H9 (cell line): ENCODE results near the gene GGTLC2. TPM values are rescaled to one million over a fixed set of nuclear protein-coding genes. Genes with fewer than 3 reads are reported as not detected.

Experiments
- DNase-seq: peaks from one replicate; pipeline ENCODE4 v3.0.0-alpha.2; 2017
- H2AFZ ChIP-seq: one replicate; pipeline ENCODE4 v1.6.1; 2013; ENCODE audit warnings: mild to moderate bottlenecking, low read length, control low read depth, moderate library complexity
- H2AK5ac ChIP-seq: 2 replicates; pipeline ENCODE4 v1.6.1; 2013; ENCODE audit warnings: low read length, control low read depth, mixed read lengths; ENCODE audit not compliant: insufficient read length
- H2BK120ac ChIP-seq: one replicate; pipeline ENCODE4 v1.6.1; 2013; ENCODE audit warnings: low read depth, mild to moderate bottlenecking, low read length, control low read depth, inconsistent platforms; ENCODE audit not compliant: poor library complexity, severe bottlenecking
- H2BK12ac ChIP-seq: 2 replicates; pipeline ENCODE4 v1.6.1; 2013; ENCODE audit warnings: low read length, control low read depth, mixed read lengths, low read depth; ENCODE audit not compliant: insufficient read length
- H2BK15ac ChIP-seq: 2 replicates; pipeline ENCODE4 v1.6.1; 2013; ENCODE audit warnings: low read depth, low read length, control low read depth
- H2BK20ac ChIP-seq: one replicate; pipeline ENCODE4 v1.6.1; 2013; ENCODE audit warnings: low read depth, mild to moderate bottlenecking, low read length, control low read depth, inconsistent platforms; ENCODE audit not compliant: poor library complexity, severe bottlenecking
- H2BK5ac ChIP-seq: 2 replicates; pipeline ENCODE4 v1.6.1; 2013; ENCODE audit warnings: low read length, control low read depth, mixed read lengths; ENCODE audit not compliant: insufficient read length
- H3K14ac ChIP-seq: 2 replicates; pipeline ENCODE4 v1.6.1; 2013; ENCODE audit warnings: low read length, control low read depth; ENCODE audit not compliant: insufficient read depth
- H3K18ac ChIP-seq: 2 replicates; pipeline ENCODE4 v1.6.1; 2013; ENCODE audit warnings: low read depth, mild to moderate bottlenecking, mixed read lengths, low read length, control low read depth; ENCODE audit not compliant: insufficient read length
- H3K23ac ChIP-seq: 2 replicates; pipeline ENCODE4 v1.6.1; 2013; ENCODE audit warnings: low read length, control low read depth, mixed read lengths, low read depth; ENCODE audit not compliant: insufficient read length
- H3K23me2 ChIP-seq: 2 replicates; pipeline ENCODE4 v1.6.1; 2013; ENCODE audit warnings: low read depth, mild to moderate bottlenecking, mixed read lengths, low read length, control low read depth; ENCODE audit not compliant: insufficient read length, poor library complexity, severe bottlenecking
- H3K27ac ChIP-seq: 2 replicates; pipeline ENCODE4 v1.5.1; 2013; ENCODE audit warnings: low read length, control low read depth, mixed read lengths, low read depth; ENCODE audit not compliant: insufficient read length
- H3K27me3 ChIP-seq: 2 replicates; pipeline ENCODE4 v1.6.1; 2013; ENCODE audit warnings: low read length, control low read depth, inconsistent platforms; ENCODE audit not compliant: insufficient read depth
- H3K4ac ChIP-seq: 2 replicates; pipeline ENCODE4 v1.6.1; 2013; ENCODE audit warnings: low read depth, mild to moderate bottlenecking, control low read depth, inconsistent platforms, low read length, moderate library complexity
- H3K4me1 ChIP-seq: 2 replicates; pipeline ENCODE4 v1.6.1; 2013; ENCODE audit warnings: low read length, control low read depth, inconsistent platforms; ENCODE audit not compliant: insufficient read depth
- H3K4me2 ChIP-seq: 2 replicates; pipeline ENCODE4 v1.6.1; 2013; ENCODE audit warnings: low read length, control low read depth, mixed read lengths; ENCODE audit not compliant: insufficient read length, insufficient read depth
- H3K56ac ChIP-seq: 2 replicates; pipeline ENCODE4 v1.6.1; 2013; ENCODE audit warnings: low read depth, mild to moderate bottlenecking, mixed read lengths, low read length, control low read depth; ENCODE audit not compliant: insufficient read length
- H3K79me1 ChIP-seq: 2 replicates; pipeline ENCODE4 v1.6.1; 2013; ENCODE audit warnings: low read depth, mild to moderate bottlenecking, moderate library complexity, low read length, control low read depth, inconsistent platforms; ENCODE audit not compliant: insufficient read depth, poor library complexity, severe bottlenecking
- H3K79me2 ChIP-seq: 2 replicates; pipeline ENCODE4 v1.6.1; 2013; ENCODE audit warnings: low read length, control low read depth, inconsistent platforms; ENCODE audit not compliant: insufficient read depth
- H3K9ac ChIP-seq: 2 replicates; pipeline ENCODE4 v1.6.1; 2013; ENCODE audit warnings: low read length, control low read depth, mixed read lengths; ENCODE audit not compliant: insufficient read length; ENCODE audit errors: extremely low read depth
- H3K9me3 ChIP-seq: one replicate; pipeline ENCODE4 v1.6.1; 2013; ENCODE audit warnings: low read depth, low read length, inconsistent platforms; ENCODE audit not compliant: control insufficient read depth
- H3T11ph ChIP-seq: one replicate; pipeline ENCODE4 v1.6.1; 2013; ENCODE audit warnings: mild to moderate bottlenecking, low read length, control low read depth, inconsistent platforms
- H4K20me1 ChIP-seq: one replicate; pipeline ENCODE4 v1.6.1; 2013; ENCODE audit not compliant: control insufficient read depth, insufficient read length, insufficient read depth
- H4K5ac ChIP-seq: 2 replicates; pipeline ENCODE4 v1.6.1; 2013; ENCODE audit warnings: low read depth, mild to moderate bottlenecking, mixed read lengths, low read length, control low read depth; ENCODE audit not compliant: insufficient read length
- H4K8ac ChIP-seq: replicated peaks from 2 replicates; pipeline ENCODE4 v1.6.1; 2013; ENCODE audit warnings: low read length, control low read depth, mixed read lengths, low read depth; ENCODE audit not compliant: insufficient read length
- H4K91ac ChIP-seq: 2 replicates; pipeline ENCODE4 v1.6.1; 2013; ENCODE audit warnings: low read depth, mild to moderate bottlenecking, moderate library complexity, mixed read lengths, low read length, control low read depth; ENCODE audit not compliant: insufficient read length
- H3K27ac Mint-ChIP-seq, 3 experiments: 2 replicates in 2 of 3; 3 replicates in 1 of 3; pipeline ENCODE4 v1.8.0; 2020 to 2021; ENCODE audit warnings: mixed read lengths in 3 of 3, mild to moderate bottlenecking in 1 of 3, moderate library complexity in 1 of 3
- H3K27me3 Mint-ChIP-seq: 2 replicates; pipeline ENCODE4 v1.8.0; 2021; ENCODE audit warnings: low read depth, mild to moderate bottlenecking, moderate library complexity, mixed read lengths
- H3K36me3 Mint-ChIP-seq, 3 experiments: 2 replicates in 2 of 3; 3 replicates in 1 of 3; pipeline ENCODE4 v1.8.0; 2020 to 2021; ENCODE audit warnings: low read depth in 3 of 3, mixed read lengths in 3 of 3; ENCODE audit not compliant: insufficient read depth in 1 of 3
- H3K4me1 Mint-ChIP-seq, 2 experiments: 2 replicates each; pipeline ENCODE4 v1.8.0; 2020; ENCODE audit warnings: mixed read lengths in 2 of 2
- H3K4me3 Mint-ChIP-seq, 2 experiments: 2 replicates in 1 of 2; 3 replicates in 1 of 2; pipeline ENCODE4 v1.8.0; 2020 to 2021; ENCODE audit warnings: mild to moderate bottlenecking in 2 of 2, mixed read lengths in 2 of 2, moderate library complexity in 1 of 2
- H3K9me3 Mint-ChIP-seq, 2 experiments: 2 replicates in 1 of 2; 3 replicates in 1 of 2; pipeline ENCODE4 v1.8.0; 2020; ENCODE audit warnings: mild to moderate bottlenecking in 2 of 2, mixed read lengths in 2 of 2, moderate library complexity in 1 of 2
- WGBS: extraction: QIAGEN DNeasy Blood & Tissue Kit; methylation state at CpG from one replicate; pipeline ENCODE4 v1.1.7; 2013; ENCODE audit warnings: missing lambda C conversion rate, low lambda C conversion rate, mixed read lengths; ENCODE audit not compliant: insufficient read length; ENCODE audit errors: extremely low coverage; 5-methylcytosine and 5-hydroxymethylcytosine counted together
- total RNA-seq: library from RNA; stranded (reverse); gene quantifications from 2 replicates; pipeline ENCODE4 v1.2.1, GENCODE V29; 2021
- TF ChIP-seq, protein P1 (sequence below): fragments of 200-600 bp; sonication (generic); conservative IDR thresholded peaks from 3 replicates; pipeline ENCODE4 v1.8.0; 2021; ENCODE audit warnings: antibody characterized with exemption, mild to moderate bottlenecking

Gene GGTLC2
- total RNA-seq, 1 experiment from 2014 or later, result not detected

DNA sequence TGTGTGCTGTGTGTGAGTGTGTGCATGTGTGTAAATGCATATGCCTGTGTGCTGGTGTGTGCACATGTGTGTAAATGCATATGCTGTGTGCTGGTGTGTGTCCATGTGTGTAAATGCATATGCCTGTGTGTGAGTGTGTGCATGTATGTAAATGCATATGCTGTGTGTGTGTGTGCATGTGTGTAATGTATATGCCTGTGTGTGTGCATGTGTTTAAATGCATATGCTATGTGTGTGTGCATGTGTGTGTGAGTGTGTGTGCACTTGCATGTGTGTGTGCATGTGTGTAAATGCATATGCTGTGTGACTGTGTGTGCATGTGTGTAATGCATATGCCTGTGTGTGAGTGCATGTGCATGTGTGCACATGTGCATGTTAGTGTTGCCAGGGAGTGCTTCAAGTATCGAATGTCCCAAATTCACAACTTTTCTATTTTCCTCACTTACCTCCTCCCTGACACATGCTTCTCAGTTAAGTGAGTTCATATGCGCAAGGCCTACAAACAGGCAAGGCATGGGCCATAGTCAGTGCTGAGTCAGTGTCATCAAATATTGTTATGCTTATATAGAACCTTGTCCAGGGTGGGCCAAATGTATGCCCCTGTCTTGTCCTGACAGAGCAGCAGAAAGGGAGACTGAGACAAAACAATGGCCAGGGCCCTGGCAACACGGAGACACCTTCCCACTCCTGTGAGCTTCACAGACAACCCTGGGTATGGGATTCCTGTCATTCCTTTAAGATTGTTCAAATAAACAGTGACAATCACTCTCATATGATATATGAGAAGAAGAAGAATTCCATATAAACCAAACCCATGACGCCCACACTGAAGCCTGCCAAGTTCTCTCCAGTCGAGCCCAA lies 38.6 kb downstream of the GGTLC2 start:
- Histone ChIP-seq H3K9me3 (no peaks in the 10 kb centered on the region), H3K9ac (no peak overlapping the region), H3K27ac (no peak overlapping the region), H2BK5ac (no peak overlapping the region), H3K4ac (no peak overlapping the region), H3K18ac (no peak overlapping the region), H4K91ac (no peak overlapping the region), H4K5ac (no peak overlapping the region), H4K20me1 (no peaks in the 10 kb centered on the region), H3T11ph (no peak overlapping the region), H3K14ac (no peak overlapping the region), H2BK12ac (no peak overlapping the region), H3K23ac (no peak overlapping the region), H3K4me1 (no peaks in the 10 kb centered on the region), H3K79me1 (no peaks in the 10 kb centered on the region), H2AFZ (no peak overlapping the region), H2BK120ac (no peak overlapping the region), H3K79me2 (no peaks in the 10 kb centered on the region), H3K23me2 (no peaks in the 10 kb centered on the region), H4K8ac (no peak overlapping the region), H3K27me3 (peaks cover 9% of the 10 kb centered on the region; the same call in 1 of the 2 replicates), H3K4me2 (no peak overlapping the region), H2BK20ac (no peak overlapping the region), H3K56ac (no peak overlapping the region), H2BK15ac (no peak overlapping the region), H2AK5ac (no peak overlapping the region)
- no peak overlapping the region for H3K4me3 Mint-ChIP-seq
- no peaks in the 10 kb centered on the region for H3K36me3 Mint-ChIP-seq
- H3K4me1 Mint-ChIP-seq, result no peaks in the 10 kb centered on the region
- peaks cover 3 to 10% of the 10 kb centered on the region in 2 experiments; a peak in 4 of 5 replicates for H3K9me3 Mint-ChIP-seq
- H3K27ac Mint-ChIP-seq, result no peak overlapping the region
- WGBS, result no CpG with 5 or more reads among the region's 5 CpGs
- TF ChIP-seq, protein P1, sequence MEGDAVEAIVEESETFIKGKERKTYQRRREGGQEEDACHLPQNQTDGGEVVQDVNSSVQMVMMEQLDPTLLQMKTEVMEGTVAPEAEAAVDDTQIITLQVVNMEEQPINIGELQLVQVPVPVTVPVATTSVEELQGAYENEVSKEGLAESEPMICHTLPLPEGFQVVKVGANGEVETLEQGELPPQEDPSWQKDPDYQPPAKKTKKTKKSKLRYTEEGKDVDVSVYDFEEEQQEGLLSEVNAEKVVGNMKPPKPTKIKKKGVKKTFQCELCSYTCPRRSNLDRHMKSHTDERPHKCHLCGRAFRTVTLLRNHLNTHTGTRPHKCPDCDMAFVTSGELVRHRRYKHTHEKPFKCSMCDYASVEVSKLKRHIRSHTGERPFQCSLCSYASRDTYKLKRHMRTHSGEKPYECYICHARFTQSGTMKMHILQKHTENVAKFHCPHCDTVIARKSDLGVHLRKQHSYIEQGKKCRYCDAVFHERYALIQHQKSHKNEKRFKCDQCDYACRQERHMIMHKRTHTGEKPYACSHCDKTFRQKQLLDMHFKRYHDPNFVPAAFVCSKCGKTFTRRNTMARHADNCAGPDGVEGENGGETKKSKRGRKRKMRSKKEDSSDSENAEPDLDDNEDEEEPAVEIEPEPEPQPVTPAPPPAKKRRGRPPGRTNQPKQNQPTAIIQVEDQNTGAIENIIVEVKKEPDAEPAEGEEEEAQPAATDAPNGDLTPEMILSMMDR, result no peak
- peaks cover 96% of the 10 kb centered on the region for H3K27me3 Mint-ChIP-seq
- no peak for DNase-seq
